HG03354 (cell line): ENCODE data around the gene CNST.
"Not testable (repeated sequence)": the region's sequence is repeated elsewhere in the genome, so short reads cannot be mapped to it uniquely, and the experiment has no call there.

Experiments used
- ATAC-seq: cut with Tn5 transposase; IDR thresholded peaks from one replicate; pipeline ENCODE4 v1.9.1; 2021; ENCODE audit warnings: mild to moderate bottlenecking; ENCODE audit not compliant: unreplicated experiment, poor library complexity, severe bottlenecking

CNST gene

DNA sequence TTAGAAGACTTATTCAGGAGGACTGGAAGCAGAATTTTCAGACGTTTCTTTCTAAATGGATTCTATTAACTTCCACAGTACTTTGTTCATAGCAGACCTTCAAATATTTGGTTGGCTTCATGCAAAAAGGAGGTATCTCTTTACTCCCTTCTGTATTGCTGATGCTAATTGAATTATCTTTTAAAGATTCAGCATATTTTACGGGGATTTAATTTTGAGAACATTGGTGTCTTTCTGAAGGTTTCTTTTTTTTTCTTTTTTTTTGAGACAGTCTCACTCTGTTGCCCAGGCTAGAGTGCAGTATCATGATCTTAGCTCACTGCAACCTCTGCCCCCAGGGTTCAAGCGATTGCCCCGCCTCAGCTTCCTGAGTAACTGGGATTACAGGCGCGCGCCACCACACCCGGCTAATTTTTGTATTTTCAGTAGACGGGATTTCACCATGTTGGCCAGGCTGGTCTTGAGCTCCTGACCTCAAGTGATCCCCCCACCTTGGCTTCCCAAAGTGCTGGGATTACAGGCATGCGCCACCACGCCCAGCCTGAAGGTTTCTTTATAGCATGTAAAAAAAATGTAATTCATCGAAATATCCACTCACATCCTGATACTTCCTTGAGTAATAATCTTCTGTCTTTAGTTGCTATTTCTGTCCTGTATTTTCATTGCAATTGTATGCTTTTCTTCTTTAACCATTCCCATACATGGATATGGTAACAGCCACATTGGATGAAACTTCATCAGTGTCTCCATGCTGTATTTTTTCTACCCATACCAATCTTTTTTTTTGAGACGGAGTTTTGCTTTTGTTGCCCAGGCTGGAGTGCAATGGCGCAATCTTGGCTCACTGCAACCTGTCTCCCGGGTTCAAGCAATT is 14.5 kb downstream of the CNST start:
- ATAC-seq = no peak

DNA sequence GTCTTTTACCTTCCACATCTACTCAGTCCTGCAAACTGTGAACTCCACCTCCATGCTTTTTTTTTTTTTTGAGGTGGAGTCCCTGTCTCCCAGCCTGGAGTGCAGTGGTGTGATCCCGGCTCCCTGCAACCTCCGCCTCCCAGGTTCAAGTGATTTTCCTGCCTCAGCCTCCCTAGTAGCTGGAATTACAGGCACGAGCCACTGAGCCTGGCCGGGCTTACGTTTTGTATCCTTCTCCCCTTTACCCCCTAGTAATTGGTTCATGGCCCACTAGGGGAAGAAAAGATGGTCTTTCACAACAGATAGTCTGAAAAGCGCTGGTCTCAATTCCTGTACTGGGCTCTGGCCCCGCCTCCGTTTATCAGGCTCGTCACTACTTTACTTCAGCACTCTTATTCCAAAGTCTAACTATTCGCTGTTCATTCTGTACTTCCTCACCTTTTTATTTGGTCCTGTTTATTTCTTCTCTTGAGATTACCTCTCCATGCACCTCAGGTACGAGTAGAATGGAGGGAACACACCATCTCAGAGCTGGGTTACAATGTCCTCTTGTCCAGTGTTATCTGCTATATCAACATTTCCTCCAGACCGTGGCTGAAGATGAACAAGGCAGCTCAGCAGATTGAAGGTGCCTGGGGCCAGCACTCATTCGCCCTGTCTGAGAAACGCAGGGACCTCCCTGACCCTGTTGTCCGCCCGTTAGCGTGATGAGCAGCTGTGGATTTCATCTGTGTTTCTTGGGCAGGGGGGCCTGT is 16.2 kb downstream of the CNST start:
- no peak for ATAC-seq

DNA sequence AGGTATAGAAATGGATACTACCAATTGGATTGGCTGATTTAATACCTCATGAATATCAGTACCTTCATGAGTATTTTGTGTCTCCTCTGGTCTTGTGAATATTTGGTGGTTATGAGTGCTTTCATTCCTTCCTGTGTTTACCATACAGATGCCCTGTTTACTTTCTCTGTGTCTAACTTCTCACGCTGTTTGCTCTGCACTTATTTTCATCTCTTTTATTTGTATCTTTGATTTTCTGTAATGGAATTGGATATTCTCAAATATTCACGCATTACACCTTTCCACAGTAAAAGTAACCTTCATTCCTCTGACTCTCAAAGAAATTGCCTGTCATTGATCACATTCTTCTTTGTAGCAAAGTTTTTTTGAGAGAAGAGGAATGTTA is 16.8 kb downstream of the CNST start:
- ATAC-seq = no peak

GRCh38 chr1:246583448-246584185 is 17.4 kb downstream of the CNST start:
- no peak for ATAC-seq

GRCh38 chr1:246587032-246587431 is 20.8 kb downstream of the CNST start:
- no peak for ATAC-seq

DNA sequence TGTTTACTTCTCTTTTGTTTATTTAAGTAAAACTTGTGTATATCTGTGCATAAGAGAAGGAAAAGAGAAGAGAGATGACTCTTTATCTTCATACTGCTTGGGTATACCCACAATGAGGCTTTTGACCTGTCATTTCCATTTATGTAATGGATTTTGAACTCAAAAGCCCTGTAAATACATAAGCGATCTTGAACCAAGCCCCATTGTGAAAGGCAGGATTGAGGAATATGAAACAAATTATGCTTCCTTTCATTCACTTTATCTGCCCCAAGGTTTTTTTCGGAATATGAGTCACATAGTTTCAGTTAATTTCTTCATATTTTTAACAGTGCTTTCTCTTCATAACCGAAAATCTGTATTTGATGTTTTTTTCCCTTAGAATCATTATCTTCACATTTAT is 21.4 kb downstream of the CNST start:
- no peak for ATAC-seq

GRCh38 chr1:246588159-246588721 is 22.0 kb downstream of the CNST start:
- no peak for ATAC-seq

- ATAC-seq = not testable (repeated sequence)
These were observed 23.7 kb downstream of the CNST start for GRCh38 chr1:246589919-246590318.

- ATAC-seq = peak; percentile 40
These were observed 24.8 kb downstream of the CNST start for GRCh38 chr1:246591047-246591446.

DNA sequence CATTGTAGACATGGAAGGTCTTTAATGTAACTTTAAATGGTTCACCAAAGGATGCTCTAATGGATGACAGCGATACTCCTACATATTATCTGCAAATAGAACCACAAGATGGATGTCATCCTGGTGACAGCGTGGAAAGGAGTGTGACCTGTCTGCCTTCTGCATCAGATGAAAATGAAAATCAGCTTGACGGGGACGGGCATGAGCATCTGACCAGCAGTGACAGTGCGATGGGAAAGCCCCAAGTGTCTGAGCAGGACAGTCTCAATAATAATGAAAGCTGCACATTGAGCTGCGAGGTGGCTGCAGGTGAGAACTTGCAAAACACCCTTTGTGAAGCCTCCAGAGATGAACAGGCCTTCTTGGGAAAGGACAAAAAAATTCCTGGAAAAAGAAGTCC is 25.2 kb downstream of the CNST start:
- ATAC-seq = peak; percentile 95

- no peak for ATAC-seq
These were observed 25.7 kb downstream of the CNST start for GRCh38 chr1:246591958-246592357.

DNA sequence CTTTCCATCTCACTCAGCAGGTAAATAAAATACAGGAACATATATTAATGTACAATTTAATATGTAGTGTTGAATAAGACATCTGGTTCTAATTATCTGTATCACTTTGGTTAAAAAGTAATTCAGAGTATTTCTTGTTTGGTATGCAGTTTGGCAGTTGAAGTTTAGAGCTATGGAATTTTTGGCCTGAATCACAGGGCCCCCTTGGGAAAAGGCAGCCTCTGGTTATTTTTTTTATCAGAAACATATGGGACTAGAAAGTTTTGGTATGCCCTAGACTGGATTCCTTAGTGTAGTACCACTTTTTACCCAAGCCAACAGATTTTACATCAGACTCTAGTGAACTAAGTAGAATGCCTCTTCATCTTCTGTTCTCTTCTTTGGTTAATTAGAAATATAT is 26.4 kb downstream of the CNST start:
- no peak for ATAC-seq

GRCh38 chr1:246595146-246595545 is 28.9 kb downstream of the CNST start:
- ATAC-seq = no peak

DNA sequence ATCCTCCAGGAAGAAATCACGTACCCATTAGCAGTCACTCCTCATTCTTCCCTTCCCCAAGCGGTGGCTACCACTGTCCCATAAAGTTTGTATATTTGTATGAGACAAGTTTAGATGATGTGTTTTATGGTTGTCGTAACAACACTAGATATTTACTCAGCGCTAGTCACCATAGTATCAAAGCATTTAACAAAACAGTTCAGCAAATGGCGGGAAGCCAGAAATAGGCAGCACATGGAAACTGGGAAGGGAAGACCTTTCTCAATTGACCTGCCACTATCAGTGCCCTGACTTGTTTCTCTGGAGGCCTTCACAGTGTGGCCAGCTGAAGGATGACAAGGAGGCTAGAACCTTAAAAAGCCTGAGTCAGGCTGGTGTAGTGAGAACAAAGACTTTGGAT is 31.1 kb downstream of the CNST start:
- no peak for ATAC-seq

DNA sequence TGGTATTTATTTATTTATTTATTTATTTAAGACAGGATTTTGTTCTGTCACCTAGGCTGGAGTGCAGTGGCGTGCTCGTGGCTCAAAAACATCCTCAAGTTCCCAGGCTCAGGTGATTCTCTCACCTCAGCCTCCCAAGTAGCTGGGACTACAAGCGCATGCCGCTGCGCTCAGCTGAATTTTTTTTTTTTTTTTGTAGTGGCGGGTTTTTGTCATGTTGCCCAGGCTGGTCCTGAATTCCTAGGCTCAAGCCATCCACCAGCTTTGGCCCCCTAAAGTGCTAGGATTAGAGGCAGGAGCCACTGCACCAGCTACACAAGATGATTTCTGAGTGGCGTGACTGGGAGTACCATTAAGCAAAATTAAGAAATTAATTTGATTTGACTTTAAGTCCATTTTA is 31.7 kb downstream of the CNST start:
- no peak for ATAC-seq

DNA sequence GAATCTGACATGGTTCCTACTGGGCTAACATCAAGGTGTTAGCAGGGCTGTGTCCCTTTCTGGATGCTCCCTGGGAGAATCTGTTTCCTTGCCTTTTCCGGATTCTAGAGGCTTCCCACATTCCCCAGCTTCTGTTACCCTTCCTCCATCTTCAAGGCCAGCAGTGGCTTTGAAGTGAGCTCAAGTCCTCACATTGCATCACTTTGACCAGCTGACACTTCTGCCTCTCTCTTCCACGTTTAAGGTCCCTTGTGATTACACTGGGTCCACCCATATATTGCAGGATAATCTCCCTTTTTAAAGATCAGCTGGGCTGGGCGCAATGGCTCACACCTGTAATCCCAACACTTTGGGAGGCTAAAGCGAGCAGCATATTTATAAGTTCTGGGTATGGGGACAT is 33.1 kb downstream of the CNST start:
- no peak for ATAC-seq

GRCh38 chr1:246600579-246600978 is 34.3 kb downstream of the CNST start:
- no peak for ATAC-seq

DNA sequence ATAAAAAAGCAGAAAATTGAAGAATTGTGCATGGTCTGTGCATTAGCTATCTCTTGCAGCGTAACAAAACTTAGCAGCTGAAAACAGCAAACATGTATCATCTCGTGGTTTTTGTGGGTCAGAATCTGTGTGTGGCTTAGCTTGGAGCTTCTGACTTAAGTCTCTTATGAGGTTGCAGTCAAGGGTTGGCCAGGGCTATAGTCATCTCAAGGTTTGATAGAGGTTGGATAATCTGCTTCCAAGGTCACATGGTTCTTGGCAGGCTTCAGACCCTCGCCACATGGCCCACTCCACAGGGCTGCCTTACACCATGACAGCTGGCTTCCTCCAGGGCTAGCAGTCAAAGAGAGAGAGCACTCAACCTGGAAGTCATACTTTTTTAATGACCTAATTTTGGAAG is 35.9 kb downstream of the CNST start:
- ATAC-seq = no peak

DNA sequence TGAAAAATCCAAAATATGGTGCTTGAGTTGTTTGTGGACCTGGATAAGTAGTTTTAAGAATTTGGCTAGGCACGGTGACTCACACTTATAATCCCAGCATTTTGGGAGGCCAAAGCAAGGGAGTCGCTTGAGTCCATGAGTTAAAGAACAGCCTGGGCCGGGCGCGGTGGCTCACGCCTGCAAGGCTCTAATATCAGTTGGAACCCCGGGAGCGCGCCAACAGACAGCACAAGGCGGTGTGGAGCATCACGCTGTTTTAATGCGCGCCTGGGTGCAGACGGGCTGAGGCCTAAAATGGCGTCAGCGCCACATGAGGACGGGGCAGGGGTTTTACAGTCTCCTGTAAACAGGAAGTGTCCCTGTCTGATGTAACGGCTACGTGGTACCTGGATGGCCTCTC is 39.0 kb downstream of the CNST start:
- ATAC-seq = not testable (repeated sequence)

DNA sequence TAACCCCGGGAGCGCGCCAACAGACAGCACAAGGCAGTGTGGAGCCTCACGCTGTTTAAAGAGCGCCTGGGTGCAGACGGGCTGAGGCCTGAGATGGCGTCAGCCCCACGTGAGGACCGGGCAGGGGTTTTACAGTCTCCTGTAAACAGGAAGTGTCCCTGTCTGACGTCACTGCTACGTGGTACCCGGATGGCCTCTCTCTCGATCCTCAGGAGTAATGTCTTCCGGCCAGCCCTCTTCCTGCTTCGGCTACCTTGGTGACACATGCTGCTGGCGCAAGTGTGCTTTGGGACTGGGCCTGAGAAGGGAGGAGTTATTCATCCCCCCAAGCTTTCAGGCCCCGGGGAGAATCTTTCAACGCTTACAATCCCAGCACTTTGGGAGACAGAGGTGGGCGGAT is 41.2 kb downstream of the CNST start:
- no peak for ATAC-seq
